DOHH2 (cell line): ENCODE measurements around the gene UBAP1L.

Source experiments
- H3F3A ChIP-seq: fragments of 200-600 bp; sonication (generic), shearing (Covaris generic); 2 replicates; pipeline ENCODE4 v1.6.0; 2016; ENCODE audit warnings: antibody characterized with exemption, mild to moderate bottlenecking; ENCODE audit not compliant: control insufficient read depth, insufficient read depth
- H3K27ac ChIP-seq: fragments of 200-600 bp; sonication (generic); 2 replicates; pipeline ENCODE4 v1.5.1; 2014; ENCODE audit warnings: low read depth, mild to moderate bottlenecking, low read length, moderate library complexity
- H3K27me3 ChIP-seq: fragments of 200-600 bp; sonication (generic); 2 replicates; pipeline ENCODE4 v1.6.1; 2014; ENCODE audit warnings: mild to moderate bottlenecking, low read length, mixed read lengths; ENCODE audit not compliant: control insufficient read depth
- H3K36me3 ChIP-seq: fragments of 200-600 bp; sonication (generic); 2 replicates; pipeline ENCODE4 v1.6.1; 2014; ENCODE audit warnings: mild to moderate bottlenecking, low read length, moderate library complexity, mixed read lengths; ENCODE audit not compliant: control insufficient read depth
- H3K4me1 ChIP-seq: fragments of 200-600 bp; sonication (generic); 2 replicates; pipeline ENCODE4 v1.6.1; 2014; ENCODE audit warnings: mild to moderate bottlenecking, low read length, mixed read lengths; ENCODE audit not compliant: control insufficient read depth
- H3K4me2 ChIP-seq: fragments of 200-600 bp; sonication (generic); 2 replicates; pipeline ENCODE4 v1.6.0; 2014; ENCODE audit warnings: mild to moderate bottlenecking, low read length, moderate library complexity
- H3K4me3 ChIP-seq: fragments of 200-600 bp; sonication (generic); 2 replicates; pipeline ENCODE4 v1.5.1; 2014; ENCODE audit warnings: mild to moderate bottlenecking, low read length, mixed read lengths
- H3K79me2 ChIP-seq: fragments of 200-600 bp; sonication (generic); 2 replicates; pipeline ENCODE4 v1.6.1; 2014; ENCODE audit warnings: mild to moderate bottlenecking, low read length, mixed read lengths; ENCODE audit not compliant: control insufficient read depth
- H3K9me2 ChIP-seq: fragments of 200-600 bp; sonication (generic); replicated peaks from 2 replicates; pipeline ENCODE4 v1.6.1; 2014; ENCODE audit warnings: mild to moderate bottlenecking, low read length, mixed read lengths; ENCODE audit not compliant: control insufficient read depth
- H3K9me3 ChIP-seq: fragments of 200-600 bp; sonication (generic); 2 replicates; pipeline ENCODE4 v1.6.1; 2014; ENCODE audit warnings: antibody characterized with exemption, low read length, mixed read lengths; ENCODE audit not compliant: control insufficient read depth, insufficient read depth
- H4K20me1 ChIP-seq: fragments of 200-600 bp; sonication (generic); 2 replicates; pipeline ENCODE4 v1.6.0; 2014; ENCODE audit warnings: low read depth, mild to moderate bottlenecking, antibody characterized with exemption, low read length, moderate library complexity; ENCODE audit not compliant: control insufficient read depth, insufficient read depth
- EZH2phosphoT487 ChIP-seq: fragments of 200-600 bp; sonication (generic); IDR thresholded peaks from 2 replicates; pipeline ENCODE4 v1.6.1; 2017; ENCODE audit warnings: borderline replicate concordance, mild to moderate bottlenecking, antibody characterized with exemption, low read length, moderate library complexity, mixed read lengths
- TF ChIP-seq, protein P1 (sequence below): fragments of 200-600 bp; sonication (generic); IDR thresholded peaks from one replicate; pipeline ENCODE4 v1.5.1; 2014; ENCODE audit warnings: antibody characterized with exemption, mild to moderate bottlenecking, low read depth, low read length; ENCODE audit not compliant: poor library complexity, severe bottlenecking

Gene UBAP1L

DNA sequence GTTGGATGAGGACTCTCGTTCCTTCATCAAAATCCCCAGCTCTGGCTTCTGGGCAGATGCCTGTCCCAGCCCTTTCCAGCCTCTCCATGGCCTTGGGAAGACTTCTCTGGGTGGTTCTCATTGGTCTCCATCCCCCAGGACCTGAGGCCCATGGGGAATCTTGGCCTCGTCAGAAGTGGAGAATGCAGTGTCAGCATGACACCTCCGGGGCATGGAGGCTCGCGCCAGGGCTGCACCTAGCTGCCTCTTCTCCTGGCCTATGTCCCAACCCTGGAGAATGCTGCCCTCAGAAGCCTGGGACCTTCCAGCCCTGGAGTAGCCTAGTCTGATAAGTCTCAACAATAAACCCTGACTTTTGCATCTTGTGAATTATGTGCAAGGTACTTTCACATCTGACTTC lies 35.4 kb downstream of the UBAP1L start:
- Histone ChIP-seq H3K4me1 (no peaks in the 10 kb centered on the region), H3K27ac (no peak overlapping the region), H3K9me3 (no peaks in the 10 kb centered on the region), H3F3A (no peaks in the 10 kb centered on the region), H3K27me3 (peaks cover 45% of the 10 kb centered on the region), H3K4me3 (no peak overlapping the region), H3K36me3 (no peaks in the 10 kb centered on the region), H3K9me2 (no peaks in the 10 kb centered on the region), H3K4me2 (no peak overlapping the region), H4K20me1 (no peaks in the 10 kb centered on the region), H3K79me2 (no peaks in the 10 kb centered on the region)
- TF ChIP-seq, protein P1, sequence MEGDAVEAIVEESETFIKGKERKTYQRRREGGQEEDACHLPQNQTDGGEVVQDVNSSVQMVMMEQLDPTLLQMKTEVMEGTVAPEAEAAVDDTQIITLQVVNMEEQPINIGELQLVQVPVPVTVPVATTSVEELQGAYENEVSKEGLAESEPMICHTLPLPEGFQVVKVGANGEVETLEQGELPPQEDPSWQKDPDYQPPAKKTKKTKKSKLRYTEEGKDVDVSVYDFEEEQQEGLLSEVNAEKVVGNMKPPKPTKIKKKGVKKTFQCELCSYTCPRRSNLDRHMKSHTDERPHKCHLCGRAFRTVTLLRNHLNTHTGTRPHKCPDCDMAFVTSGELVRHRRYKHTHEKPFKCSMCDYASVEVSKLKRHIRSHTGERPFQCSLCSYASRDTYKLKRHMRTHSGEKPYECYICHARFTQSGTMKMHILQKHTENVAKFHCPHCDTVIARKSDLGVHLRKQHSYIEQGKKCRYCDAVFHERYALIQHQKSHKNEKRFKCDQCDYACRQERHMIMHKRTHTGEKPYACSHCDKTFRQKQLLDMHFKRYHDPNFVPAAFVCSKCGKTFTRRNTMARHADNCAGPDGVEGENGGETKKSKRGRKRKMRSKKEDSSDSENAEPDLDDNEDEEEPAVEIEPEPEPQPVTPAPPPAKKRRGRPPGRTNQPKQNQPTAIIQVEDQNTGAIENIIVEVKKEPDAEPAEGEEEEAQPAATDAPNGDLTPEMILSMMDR, result no peak
- no peak for TF ChIP-seq EZH2phosphoT487

DNA sequence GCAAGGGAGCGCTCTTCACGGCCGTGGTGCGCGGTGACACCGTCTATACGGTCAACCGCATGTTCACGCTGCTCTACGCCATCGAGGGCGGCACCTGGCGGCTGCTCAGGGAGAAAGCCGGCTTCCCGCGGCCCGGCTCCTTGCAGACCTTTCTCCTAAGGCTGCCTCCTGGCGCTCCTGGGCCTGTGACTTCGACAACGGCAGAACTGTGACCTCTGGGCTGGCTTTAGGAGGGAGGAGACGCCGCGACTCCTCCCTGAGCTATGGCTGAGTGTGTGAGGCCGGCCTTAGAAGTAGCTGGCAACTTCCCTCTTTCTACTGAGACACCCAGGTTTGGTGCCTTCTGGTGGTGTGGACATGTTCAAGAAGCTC lies 37.0 kb downstream of the UBAP1L start:
- H3K9me2 ChIP-seq, result no peaks in the 10 kb centered on the region
- TF ChIP-seq, protein P1, result no peak
- no peak for TF ChIP-seq EZH2phosphoT487
- no peaks in the 10 kb centered on the region for H3K36me3 ChIP-seq
- H3K79me2 ChIP-seq, result no peaks in the 10 kb centered on the region
- no peaks in the 10 kb centered on the region for H3F3A ChIP-seq
- H3K4me1 ChIP-seq, result no peaks in the 10 kb centered on the region
- no peak overlapping the region for H3K4me2 ChIP-seq
- peaks cover 30% of the 10 kb centered on the region for H3K27me3 ChIP-seq
- no peaks in the 10 kb centered on the region for H4K20me1 ChIP-seq
- no peak overlapping the region for H3K27ac ChIP-seq
- no peaks in the 10 kb centered on the region for H3K9me3 ChIP-seq
- no peak overlapping the region for H3K4me3 ChIP-seq

DNA sequence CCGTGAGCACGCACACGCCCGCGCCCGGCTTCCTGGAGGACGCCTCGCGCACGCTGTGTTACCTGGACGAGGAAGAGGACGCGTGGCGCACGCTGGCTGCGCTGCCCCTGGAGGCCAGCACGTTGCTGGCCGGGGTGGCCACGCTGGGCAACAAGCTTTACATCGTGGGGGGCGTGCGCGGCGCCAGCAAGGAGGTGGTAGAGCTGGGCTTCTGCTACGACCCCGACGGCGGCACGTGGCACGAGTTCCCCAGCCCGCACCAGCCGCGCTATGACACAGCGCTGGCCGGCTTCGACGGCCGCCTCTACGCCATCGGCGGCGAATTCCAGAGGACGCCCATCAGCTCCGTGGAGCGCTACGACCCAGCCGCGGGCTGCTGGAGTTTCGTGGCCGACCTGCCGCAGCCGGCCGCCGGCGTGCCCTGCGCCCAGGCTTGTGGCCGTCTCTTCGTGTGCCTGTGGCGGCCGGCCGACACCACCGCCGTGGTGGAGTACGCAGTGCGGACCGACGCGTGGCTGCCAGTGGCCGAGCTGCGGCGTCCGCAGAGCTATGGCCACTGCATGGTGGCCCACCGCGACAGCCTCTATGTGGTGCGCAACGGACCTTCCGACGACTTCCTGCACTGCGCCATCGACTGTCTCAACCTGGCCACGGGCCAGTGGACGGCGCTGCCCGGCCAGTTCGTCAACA lies 37.6 kb downstream of the UBAP1L start:
- no peak overlapping the region for H3K4me3 ChIP-seq
- H3K4me2 ChIP-seq, result no peak overlapping the region
- no peaks in the 10 kb centered on the region for H3K9me3 ChIP-seq
- H3K4me1 ChIP-seq, result peaks cover under 1% of the 10 kb centered on the region; the same call in 1 of the 2 replicates
- no peaks in the 10 kb centered on the region for H3K9me2 ChIP-seq
- peaks cover 25% of the 10 kb centered on the region for H3K27me3 ChIP-seq
- H3K79me2 ChIP-seq, result no peaks in the 10 kb centered on the region
- H4K20me1 ChIP-seq, result no peaks in the 10 kb centered on the region
- H3K27ac ChIP-seq, result no peak overlapping the region
- no peaks in the 10 kb centered on the region for H3K36me3 ChIP-seq
- no peaks in the 10 kb centered on the region for H3F3A ChIP-seq
- TF ChIP-seq, protein P1, result no peak
- no peak for TF ChIP-seq EZH2phosphoT487
